Progenitor cell of endocrine pancreas (in vitro differentiated cells): Measurements from ENCODE around the gene ETFDH. TPM values are rescaled to one million over a fixed set of nuclear protein-coding genes. Genes with fewer than 3 reads are reported as not detected.
"Not testable (repeated sequence)": the region's sequence is repeated elsewhere in the genome, so short reads cannot be mapped to it uniquely, and the experiment has no call there.

Experiments
- DNase-seq: peaks from one replicate; pipeline ENCODE4 v3.0.0; 2021; ENCODE audit warnings: low spot score; ENCODE audit not compliant: unreplicated experiment
- H3K27ac Mint-ChIP-seq: 2 replicates; pipeline ENCODE4 v1.8.0; 2021; ENCODE audit warnings: mild to moderate bottlenecking, moderate library complexity, mixed read lengths
- H3K27me3 Mint-ChIP-seq: 2 replicates; pipeline ENCODE4 v1.8.0; 2021; ENCODE audit warnings: mixed read lengths
- H3K36me3 Mint-ChIP-seq: 2 replicates; pipeline ENCODE4 v1.8.0; 2022; ENCODE audit warnings: mixed read lengths; ENCODE audit not compliant: insufficient read depth
- H3K4me1 Mint-ChIP-seq: 2 replicates; pipeline ENCODE4 v1.8.0; 2021; ENCODE audit warnings: low read depth, mixed read lengths
- H3K4me3 Mint-ChIP-seq: 2 replicates; pipeline ENCODE4 v1.8.0; 2021; ENCODE audit warnings: low read depth, mild to moderate bottlenecking, moderate library complexity, mixed read lengths
- H3K9me3 Mint-ChIP-seq: 2 replicates; pipeline ENCODE4 v1.8.0; 2021; ENCODE audit warnings: low read depth, mixed read lengths
- total RNA-seq: library from RNA; stranded (reverse); gene quantifications from 2 replicates; pipeline ENCODE4 v1.2.1, GENCODE V29; 2021
- TF ChIP-seq, protein P1 (sequence below): fragments of 200-600 bp; sonication (generic); IDR thresholded peaks from one replicate; pipeline ENCODE4 v1.5.0; 2021; ENCODE audit warnings: antibody characterized with exemption, mild to moderate bottlenecking; ENCODE audit not compliant: unreplicated experiment

ETFDH gene
- total RNA-seq, 1 donor from 2014 or later: 22.5 TPM

DNA sequence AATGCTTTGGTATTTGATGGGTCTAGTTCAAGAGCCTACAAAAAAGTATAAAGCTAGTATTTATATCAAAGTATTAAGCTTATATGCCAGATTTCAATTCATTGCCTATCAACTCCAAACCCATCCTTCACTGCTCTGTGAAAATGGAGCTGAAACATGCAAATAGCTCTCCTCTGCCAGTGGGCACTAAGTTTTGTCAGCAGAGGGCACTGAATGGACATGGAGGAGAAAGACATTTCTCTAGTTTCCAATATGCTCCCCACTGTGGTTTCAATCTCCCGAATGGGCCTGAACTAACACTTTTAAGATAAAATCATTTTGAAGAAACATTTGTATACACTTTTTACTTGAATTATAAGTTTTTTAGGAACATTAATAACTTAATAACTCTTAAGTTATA lies 38.7 kb downstream of the ETFDH start:
- DNase-seq: no peak
- peaks cover 41% of the 10 kb centered on the region for H3K36me3 Mint-ChIP-seq
- H3K9me3 Mint-ChIP-seq: no peaks in the 10 kb centered on the region
- TF ChIP-seq, protein P1, sequence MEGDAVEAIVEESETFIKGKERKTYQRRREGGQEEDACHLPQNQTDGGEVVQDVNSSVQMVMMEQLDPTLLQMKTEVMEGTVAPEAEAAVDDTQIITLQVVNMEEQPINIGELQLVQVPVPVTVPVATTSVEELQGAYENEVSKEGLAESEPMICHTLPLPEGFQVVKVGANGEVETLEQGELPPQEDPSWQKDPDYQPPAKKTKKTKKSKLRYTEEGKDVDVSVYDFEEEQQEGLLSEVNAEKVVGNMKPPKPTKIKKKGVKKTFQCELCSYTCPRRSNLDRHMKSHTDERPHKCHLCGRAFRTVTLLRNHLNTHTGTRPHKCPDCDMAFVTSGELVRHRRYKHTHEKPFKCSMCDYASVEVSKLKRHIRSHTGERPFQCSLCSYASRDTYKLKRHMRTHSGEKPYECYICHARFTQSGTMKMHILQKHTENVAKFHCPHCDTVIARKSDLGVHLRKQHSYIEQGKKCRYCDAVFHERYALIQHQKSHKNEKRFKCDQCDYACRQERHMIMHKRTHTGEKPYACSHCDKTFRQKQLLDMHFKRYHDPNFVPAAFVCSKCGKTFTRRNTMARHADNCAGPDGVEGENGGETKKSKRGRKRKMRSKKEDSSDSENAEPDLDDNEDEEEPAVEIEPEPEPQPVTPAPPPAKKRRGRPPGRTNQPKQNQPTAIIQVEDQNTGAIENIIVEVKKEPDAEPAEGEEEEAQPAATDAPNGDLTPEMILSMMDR: peak; percentile 9
- H3K27ac Mint-ChIP-seq: no peak overlapping the region
- no peak overlapping the region for H3K4me3 Mint-ChIP-seq
- H3K27me3 Mint-ChIP-seq: no peaks in the 10 kb centered on the region
- H3K4me1 Mint-ChIP-seq: no peaks in the 10 kb centered on the region

DNA sequence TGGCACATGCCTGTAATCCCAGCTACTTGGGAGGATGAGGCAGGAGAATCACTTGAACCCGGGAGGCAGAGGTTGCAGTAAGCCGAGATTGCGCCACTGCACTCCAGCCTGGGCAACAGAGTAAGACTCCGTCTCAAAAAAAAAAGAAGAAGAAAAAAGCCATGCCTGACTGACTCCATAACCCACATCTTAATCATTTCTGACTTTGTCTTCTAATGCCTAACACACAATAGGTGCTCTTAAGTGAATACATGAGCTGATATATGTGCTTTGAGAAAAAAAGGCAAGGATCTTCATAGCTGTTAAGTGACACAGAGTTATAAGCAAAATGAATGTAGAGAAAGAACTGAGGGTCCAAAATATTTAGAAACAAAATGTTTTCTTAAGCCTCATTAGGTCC lies 40.5 kb downstream of the ETFDH start:
- peaks cover 42% of the 10 kb centered on the region for H3K36me3 Mint-ChIP-seq
- H3K4me3 Mint-ChIP-seq, H3K27me3 Mint-ChIP-seq, DNase-seq, H3K9me3 Mint-ChIP-seq, H3K4me1 Mint-ChIP-seq, H3K27ac Mint-ChIP-seq: not testable (repeated sequence)

DNA sequence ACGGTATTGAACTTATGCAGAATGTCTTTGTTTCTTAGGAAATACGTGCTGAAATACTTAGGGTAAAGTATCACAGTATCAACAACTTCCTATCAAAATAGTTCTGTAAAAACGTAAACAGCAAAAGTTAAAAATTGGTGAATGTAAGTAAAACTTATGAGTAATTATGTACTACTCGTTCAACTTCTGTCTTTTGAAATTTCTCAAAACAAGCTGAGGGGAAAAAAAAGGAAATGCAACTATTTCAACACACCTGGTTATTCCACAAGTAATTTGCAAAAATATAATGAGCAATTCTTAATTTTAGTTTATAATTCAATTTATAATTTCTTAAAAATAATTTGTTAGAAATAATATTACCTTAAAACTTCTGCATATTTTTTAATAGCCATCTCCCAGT lies 42.8 kb downstream of the ETFDH start:
- H3K36me3 Mint-ChIP-seq: peaks cover 54% of the 10 kb centered on the region
- TF ChIP-seq, protein P1: no peak
- no peaks in the 10 kb centered on the region for H3K4me1 Mint-ChIP-seq
- no peaks in the 10 kb centered on the region for H3K27me3 Mint-ChIP-seq
- no peak overlapping the region for H3K4me3 Mint-ChIP-seq
- H3K9me3 Mint-ChIP-seq: no peaks in the 10 kb centered on the region
- no peak overlapping the region for H3K27ac Mint-ChIP-seq
- no peak for DNase-seq

DNA sequence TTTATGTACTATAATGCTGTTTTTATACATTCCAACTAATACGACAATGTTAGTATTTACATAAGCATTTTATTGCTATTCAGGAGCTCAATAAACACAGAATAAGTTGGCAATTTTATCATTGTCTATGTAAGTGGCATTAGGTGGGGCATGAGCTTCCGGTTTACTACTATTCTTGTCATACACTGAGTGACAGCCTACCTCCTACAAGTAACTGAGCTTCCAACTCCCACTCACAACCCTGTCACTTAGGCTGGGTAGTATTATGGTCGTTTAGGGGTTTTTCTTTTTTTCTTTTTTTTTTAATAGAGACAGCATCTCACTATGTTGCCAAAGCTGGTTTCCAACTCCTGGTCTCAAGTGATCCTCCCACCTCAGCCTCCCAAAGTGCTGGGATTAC lies 43.7 kb downstream of the ETFDH start:
- peaks cover 50% of the 10 kb centered on the region for H3K36me3 Mint-ChIP-seq
- no peak for DNase-seq
- TF ChIP-seq, protein P1: no peak
- H3K27me3 Mint-ChIP-seq: no peaks in the 10 kb centered on the region
- no peak overlapping the region for H3K27ac Mint-ChIP-seq
- H3K4me3 Mint-ChIP-seq: no peak overlapping the region
- no peaks in the 10 kb centered on the region for H3K4me1 Mint-ChIP-seq
- no peaks in the 10 kb centered on the region for H3K9me3 Mint-ChIP-seq

DNA sequence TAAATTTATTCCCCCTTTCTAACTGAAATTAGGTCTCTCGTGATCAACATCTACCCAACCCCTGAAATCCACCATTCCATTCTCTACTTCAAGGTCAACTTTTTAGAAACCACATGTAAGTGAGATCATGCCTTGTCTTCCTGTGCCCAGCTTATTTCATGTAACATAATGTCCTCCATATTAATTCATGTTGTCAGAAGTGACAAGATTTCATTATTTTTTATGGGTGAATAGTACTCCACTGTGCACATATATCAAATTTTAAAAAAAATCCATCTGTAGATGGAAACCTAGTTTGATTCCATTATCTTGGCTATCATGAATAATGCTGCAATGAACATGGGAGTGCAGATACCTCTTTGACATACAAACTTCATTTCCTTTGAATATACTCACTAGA lies 49.6 kb downstream of the ETFDH start:
- Mint-ChIP-seq H3K27me3 (peaks cover 5% of the 10 kb centered on the region), H3K27ac (no peak overlapping the region), H3K4me1 (peaks cover 8% of the 10 kb centered on the region), H3K4me3 (peak overlapping the region; percentile 96), H3K9me3 (no peaks in the 10 kb centered on the region), H3K36me3 (peaks cover 27% of the 10 kb centered on the region)
- DNase-seq: no peak
- TF ChIP-seq, protein P1: no peak

DNA sequence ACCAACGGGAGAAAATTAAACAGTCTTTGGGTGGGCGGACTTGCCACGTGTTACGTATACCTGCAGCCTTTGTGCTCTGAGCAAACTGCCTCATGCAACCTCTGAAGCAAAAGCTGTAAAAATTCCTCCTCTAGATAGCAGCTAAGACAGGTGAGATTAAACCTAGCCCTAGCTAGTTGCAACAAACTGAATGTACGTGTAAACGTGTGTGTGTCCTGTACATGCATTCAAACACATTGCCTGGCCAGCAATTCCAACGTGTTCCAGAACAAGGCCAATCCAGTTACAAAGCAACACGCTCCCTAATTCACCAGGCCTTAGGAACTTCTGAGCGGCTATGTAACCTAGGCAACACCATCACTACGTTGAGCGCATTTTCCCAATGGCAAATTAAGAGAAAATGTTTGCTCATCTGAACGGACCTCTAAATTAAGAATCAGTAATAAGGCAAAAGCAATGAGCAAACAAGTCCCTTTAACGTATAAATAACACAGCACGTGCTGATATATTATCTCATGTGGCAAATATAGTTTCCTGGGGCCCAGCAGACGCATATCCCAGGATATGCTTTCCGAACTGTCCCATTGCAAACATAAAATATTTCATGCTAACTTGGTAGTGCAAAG lies 50.3 kb downstream of the ETFDH start:
- Mint-ChIP-seq H3K36me3 (peaks cover 24% of the 10 kb centered on the region), H3K27ac (peak overlapping the region; percentile 98), H3K9me3 (no peaks in the 10 kb centered on the region), H3K4me3 (peak overlapping the region; percentile 96), H3K27me3 (peaks cover 7% of the 10 kb centered on the region), H3K4me1 (peaks cover 8% of the 10 kb centered on the region)
- DNase-seq: no peak
- TF ChIP-seq, protein P1: no peak
